Prostate gland (tissue), 2 donors: ENCODE results near the gene RARA. TPM values are rescaled to one million over a fixed set of nuclear protein-coding genes. Genes with fewer than 3 reads are reported as not detected.

ENCODE experiments used
- DNase-seq: peaks from one replicate; pipeline ENCODE4 v3.0.0-alpha.2; 2019; ENCODE audit warnings: low spot score
- H3K27ac ChIP-seq, 2 donors: fragments of 200-600 bp; sonication (generic); 2 replicates each; pipeline ENCODE4 v1.5.1; 2017 to 2019
- H3K27me3 ChIP-seq: fragments of 200-600 bp; sonication (generic); replicated peaks from 2 replicates; pipeline ENCODE4 v1.5.1; 2019; ENCODE audit not compliant: insufficient read depth
- H3K36me3 ChIP-seq, 2 donors: fragments of 200-600 bp; sonication (generic); 1 replicate in 1 of 2; 2 replicates in 1 of 2; pipeline versions ENCODE4 v1.5.1 to v1.8.1; 2017 to 2019
- H3K4me1 ChIP-seq: fragments of 200-600 bp; sonication (generic); replicated peaks from 2 replicates; pipeline ENCODE4 v1.5.1; 2019
- H3K4me3 ChIP-seq, 2 donors: fragments of 200-600 bp; sonication (generic); 2 replicates each; pipeline ENCODE4 v1.5.1; 2017 to 2019
- H3K9me3 ChIP-seq: fragments of 200-600 bp; sonication (generic); 2 replicates; pipeline ENCODE4 v1.5.1; 2017
- POLR2A ChIP-seq: fragments of 450-650 bp; IDR thresholded peaks from one replicate; pipeline ENCODE4 v1.6.1; 2016; ENCODE audit warnings: antibody characterized with exemption, mild to moderate bottlenecking
- POLR2AphosphoS5 ChIP-seq: sonication (generic); formaldehyde crosslinking; IDR thresholded peaks from one replicate; pipeline ENCODE4 v1.6.1; 2017; ENCODE audit warnings: antibody characterized with exemption
- WGBS: methylation state at CpG from one replicate; pipeline ENCODE4 v1.1.5; 2018; 5-methylcytosine and 5-hydroxymethylcytosine counted together
- intact Hi-C: fragments of 100-400 bp; cut with DNase I; formaldehyde crosslinking; loops from one replicate; pipeline ENCODE4 v1.14.2; 2022
- total RNA-seq, 2 donors: library from RNA; depleted of rRNA; stranded (reverse); fragments of >200 nt; gene quantifications; one replicate each; pipeline ENCODE4 v1.1.0, GENCODE V29; 2016
- TF ChIP-seq, protein P1 (sequence below), 4 experiments: fragments of 200-600 bp in 2 of 4; fragments of 450-650 bp in 2 of 4; sonication (generic) in 2 of 4; IDR thresholded peaks; 1 replicate in 3 of 4; 2 replicates in 1 of 4; pipeline ENCODE4 v1.5.1; 2016 to 2019; ENCODE audit warnings: antibody characterized with exemption in 4 of 4, mild to moderate bottlenecking in 2 of 4, moderate library complexity in 2 of 4

Gene RARA
- total RNA-seq, 2 donors from 2014 or later = 24.4 to 70.6 TPM

DNA sequence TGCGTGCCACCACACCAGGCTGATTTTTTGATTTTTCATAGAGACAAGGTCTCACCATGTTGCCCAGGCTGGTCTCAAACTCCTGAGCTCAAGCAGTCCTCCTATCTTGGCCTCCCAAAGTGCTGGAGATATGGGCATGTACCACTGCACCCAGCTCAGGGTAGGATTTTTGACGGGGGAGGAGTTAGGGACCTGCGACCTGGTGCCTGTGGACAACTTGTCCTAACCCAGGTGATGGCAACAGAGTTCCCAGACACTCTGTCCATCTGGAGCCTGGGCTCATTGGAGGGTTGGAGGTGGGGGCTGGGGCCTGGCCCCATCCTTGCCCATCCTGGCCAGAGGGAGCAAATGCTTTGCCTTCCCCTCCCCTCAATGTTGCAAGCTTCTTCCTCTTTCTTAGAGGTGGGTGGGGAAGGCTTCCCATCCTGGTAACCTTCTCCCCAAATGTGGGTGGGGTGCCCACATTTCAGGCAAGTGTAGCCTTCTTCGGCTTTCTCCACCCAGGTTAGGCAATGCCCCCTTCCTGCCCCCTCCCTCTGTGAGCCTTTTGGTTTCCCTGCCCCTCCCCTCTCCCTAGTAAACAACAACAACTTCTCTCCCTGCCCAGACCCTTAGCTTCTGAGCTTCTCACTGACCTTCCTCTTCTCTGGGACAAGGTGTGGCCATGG, 24.9 kb downstream of the RARA start:
- Histone ChIP-seq H3K27ac (no peak overlapping the region), H3K27me3 (no peaks in the 10 kb centered on the region), H3K4me1 (peaks cover 32% of the 10 kb centered on the region), H3K9me3 (no peaks in the 10 kb centered on the region), H3K36me3 (no peaks in the 10 kb centered on the region), H3K4me3 (no peak overlapping the region)
- TF ChIP-seq, protein P1, sequence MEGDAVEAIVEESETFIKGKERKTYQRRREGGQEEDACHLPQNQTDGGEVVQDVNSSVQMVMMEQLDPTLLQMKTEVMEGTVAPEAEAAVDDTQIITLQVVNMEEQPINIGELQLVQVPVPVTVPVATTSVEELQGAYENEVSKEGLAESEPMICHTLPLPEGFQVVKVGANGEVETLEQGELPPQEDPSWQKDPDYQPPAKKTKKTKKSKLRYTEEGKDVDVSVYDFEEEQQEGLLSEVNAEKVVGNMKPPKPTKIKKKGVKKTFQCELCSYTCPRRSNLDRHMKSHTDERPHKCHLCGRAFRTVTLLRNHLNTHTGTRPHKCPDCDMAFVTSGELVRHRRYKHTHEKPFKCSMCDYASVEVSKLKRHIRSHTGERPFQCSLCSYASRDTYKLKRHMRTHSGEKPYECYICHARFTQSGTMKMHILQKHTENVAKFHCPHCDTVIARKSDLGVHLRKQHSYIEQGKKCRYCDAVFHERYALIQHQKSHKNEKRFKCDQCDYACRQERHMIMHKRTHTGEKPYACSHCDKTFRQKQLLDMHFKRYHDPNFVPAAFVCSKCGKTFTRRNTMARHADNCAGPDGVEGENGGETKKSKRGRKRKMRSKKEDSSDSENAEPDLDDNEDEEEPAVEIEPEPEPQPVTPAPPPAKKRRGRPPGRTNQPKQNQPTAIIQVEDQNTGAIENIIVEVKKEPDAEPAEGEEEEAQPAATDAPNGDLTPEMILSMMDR (IDR thresholded peaks at IDR 0.05) = no peak
- TF ChIP-seq POLR2A (no peak), POLR2AphosphoS5 (no peak)
- no peak for DNase-seq
- intact Hi-C loops = no loop called here
- WGBS = 89% methylated on average over 4 of the region's 4 CpGs

DNA sequence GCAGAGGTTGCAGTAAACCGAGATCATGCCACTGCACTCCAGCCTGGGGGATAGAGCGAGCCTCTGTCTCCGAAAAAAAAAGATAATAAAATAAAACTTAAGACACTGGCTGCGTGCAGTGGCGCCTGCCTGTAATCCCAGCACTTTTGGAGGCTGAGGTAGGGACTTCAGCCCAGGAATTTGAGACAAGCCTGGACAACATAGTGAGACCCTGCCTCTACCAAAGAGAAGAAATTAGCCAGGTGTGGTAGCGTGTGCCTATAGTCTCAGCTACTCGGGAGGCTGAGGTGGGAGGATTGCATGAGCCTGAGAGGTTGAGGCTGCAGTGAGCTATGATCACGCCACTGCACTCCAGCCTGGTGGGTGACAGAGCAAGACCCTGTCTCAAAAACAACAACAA, 26.6 kb downstream of the RARA start:
- Histone ChIP-seq H3K27ac (peak overlapping the region in 1 of 2 donors; percentile 30), H3K4me3 (no peak overlapping the region)

DNA sequence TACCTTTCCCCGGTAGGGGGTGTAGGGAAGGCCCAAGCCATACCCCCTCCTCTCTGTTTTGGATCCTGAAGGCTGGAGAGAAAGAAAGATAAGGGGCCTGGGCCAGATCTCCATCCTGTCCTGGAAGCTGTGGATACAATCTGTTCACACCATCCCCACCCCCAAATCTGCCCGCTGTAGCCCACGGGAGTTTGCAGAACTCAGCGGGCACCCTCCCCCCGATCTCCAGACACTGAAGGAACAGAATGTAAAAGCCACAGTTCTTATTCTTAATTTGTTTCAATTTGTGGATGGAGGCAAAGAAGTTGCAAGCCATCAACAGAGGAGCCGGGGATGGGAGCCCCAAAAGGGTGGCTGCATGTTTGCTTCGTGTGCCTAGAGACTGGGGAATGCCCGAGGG, 28.4 kb downstream of the RARA start:
- TF ChIP-seq, protein P1 (IDR thresholded peaks at IDR 0.05) = no peak
- TF ChIP-seq POLR2AphosphoS5 (no peak), POLR2A (no peak)
- WGBS = 68% methylated on average over 8 of the region's 8 CpGs
- intact Hi-C loops = no loop called here
- no peak overlapping the region for H3K4me3 ChIP-seq
- DNase-seq = no peak
- no peaks in the 10 kb centered on the region for H3K36me3 ChIP-seq
- H3K27ac ChIP-seq = no peak overlapping the region
- H3K9me3 ChIP-seq = no peaks in the 10 kb centered on the region
- H3K4me1 ChIP-seq = peaks cover 15% of the 10 kb centered on the region
- H3K27me3 ChIP-seq = no peaks in the 10 kb centered on the region

More for the DNA sequence above, 26.6 kb downstream of the RARA start:
- H3K9me3 ChIP-seq = no peaks in the 10 kb centered on the region
- intact Hi-C loops = no loop called here
- TF ChIP-seq POLR2AphosphoS5 (no peak), POLR2A (no peak)
- TF ChIP-seq, protein P1 (IDR thresholded peaks at IDR 0.05) = no peak
- H3K4me1 ChIP-seq = peaks cover 28% of the 10 kb centered on the region
- no peaks in the 10 kb centered on the region for H3K27me3 ChIP-seq
- WGBS = 71% methylated on average over 8 of the region's 8 CpGs
- no peak for DNase-seq
- H3K36me3 ChIP-seq = no peaks in the 10 kb centered on the region

DNA sequence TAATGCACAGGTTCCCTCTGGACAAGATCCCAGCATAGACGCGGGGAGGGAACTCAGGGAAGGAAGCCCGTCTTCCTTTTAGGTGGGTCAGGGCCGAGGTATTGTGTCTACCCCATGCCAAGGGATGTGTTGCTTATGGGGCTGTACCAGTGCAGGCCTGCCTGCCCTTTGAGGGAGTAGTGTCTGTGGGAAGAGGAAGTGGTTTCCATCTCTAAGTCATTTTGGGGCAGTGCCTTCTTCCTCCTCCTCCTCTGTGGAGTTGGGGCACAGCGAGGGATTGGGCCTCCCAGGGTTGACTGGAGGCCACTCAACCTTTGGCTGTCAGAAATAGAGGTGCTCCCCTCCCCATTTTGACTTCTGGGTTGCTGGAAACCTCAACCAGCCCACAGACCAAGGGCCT, 29.1 kb downstream of the RARA start:
- H3K4me1 ChIP-seq = peaks cover 8% of the 10 kb centered on the region
- DNase-seq = no peak
- H3K9me3 ChIP-seq = no peaks in the 10 kb centered on the region
- H3K27ac ChIP-seq = no peak overlapping the region
- no peak overlapping the region for H3K4me3 ChIP-seq
- H3K27me3 ChIP-seq = no peaks in the 10 kb centered on the region
- no peaks in the 10 kb centered on the region for H3K36me3 ChIP-seq
- TF ChIP-seq POLR2AphosphoS5 (no peak), POLR2A (no peak)
- TF ChIP-seq, protein P1 (IDR thresholded peaks at IDR 0.05) = no peak
- 73% methylated on average over 5 of the region's 5 CpGs for WGBS
- intact Hi-C loops = no loop called here

DNA sequence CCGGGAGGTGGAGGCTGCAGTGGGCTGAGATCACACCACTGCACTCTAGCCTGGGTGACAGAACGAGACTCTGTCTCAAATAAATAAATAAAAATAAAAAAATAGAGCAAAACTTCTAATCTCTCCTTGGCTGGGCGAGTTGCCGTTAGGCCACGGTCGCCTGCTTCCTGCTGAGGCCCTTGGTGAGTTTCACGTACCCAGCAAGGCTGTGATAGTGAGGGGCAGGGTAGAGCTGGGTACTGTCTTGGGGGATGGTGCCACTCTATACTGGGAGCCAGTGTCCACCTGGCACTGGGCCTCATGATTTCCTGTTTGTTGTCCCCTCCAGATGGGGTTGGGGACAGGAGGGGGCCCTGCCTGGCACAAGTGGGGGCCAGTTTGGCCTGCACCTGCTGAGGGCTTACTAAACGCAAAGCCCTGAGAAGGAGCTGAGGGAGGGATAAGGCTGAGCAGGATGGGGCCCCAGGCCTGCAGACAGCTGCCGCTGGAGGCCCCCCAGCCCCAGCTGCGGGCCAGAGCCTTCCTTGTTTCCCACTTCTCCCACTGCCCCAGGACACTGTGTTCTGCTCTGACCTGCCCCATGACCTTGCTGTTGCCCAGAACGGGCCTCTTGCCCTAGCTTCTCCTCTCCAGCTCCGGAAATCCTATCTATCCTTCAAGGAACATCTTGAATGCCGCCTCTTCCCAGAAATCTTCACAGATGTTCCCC, 30.1 kb downstream of the RARA start:
- TF ChIP-seq POLR2AphosphoS5 (no peak), POLR2A (no peak)
- TF ChIP-seq, protein P1 (IDR thresholded peaks at IDR 0.05) = no peak
- intact Hi-C loops = no loop called here
- Histone ChIP-seq H3K36me3 (no peaks in the 10 kb centered on the region), H3K27ac (peak overlapping the region in 1 of 2 donors; percentile 44), H3K27me3 (no peaks in the 10 kb centered on the region), H3K9me3 (no peaks in the 10 kb centered on the region), H3K4me1 (peaks cover 8% of the 10 kb centered on the region), H3K4me3 (no peak overlapping the region)
- DNase-seq = no peak
- 65% methylated on average over 13 of the region's 13 CpGs for WGBS
